ENCODE results near the gene ATP8A2.

GRCh38 chr13:25727250-25727649 lies 355.5 kb downstream of the ATP8A2 start:
- TF ChIP-seq CTCF (IDR thresholded peaks at IDR 0.05) (no peak), POLR2AphosphoS5 (IDR thresholded peaks at IDR 0.05) (no peak), POLR2A (IDR thresholded peaks at IDR 0.05) (no peak)
